ENCODE results near the gene TSHZ2. TPM values are rescaled to one million over a fixed set of nuclear protein-coding genes. Genes with fewer than 3 reads are reported as not detected.

TSHZ2 gene
- total and polyA plus RNA-seq, 2 of the 4 experiments (the other 2 are of a cell fraction) = under 0.01 to 0.02 TPM

DNA sequence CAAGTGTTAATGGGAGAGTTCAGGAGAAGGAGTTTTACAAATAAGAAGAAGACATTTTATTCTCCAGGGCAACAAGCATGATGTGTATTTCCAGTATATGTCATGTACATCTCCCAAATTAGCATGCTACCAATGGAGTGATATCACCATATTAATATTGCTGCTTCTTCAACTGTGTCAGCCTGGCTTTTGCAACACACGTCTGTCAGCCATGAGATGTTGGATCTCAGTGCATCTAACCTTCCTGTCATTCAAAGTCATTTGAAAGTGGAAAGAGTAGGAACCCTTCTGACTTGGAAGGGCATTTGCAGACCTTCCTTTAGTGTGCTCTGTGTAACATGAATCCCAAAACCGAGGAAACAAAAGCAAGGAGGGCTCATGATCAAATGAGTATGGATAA, 337.4 kb downstream of the TSHZ2 start:
- H3K4ac ChIP-seq (ENCODE audit: low read depth, low read length) = no peak overlapping the region
- POLR2A ChIA-PET (ENCODE audit: unreplicated experiment) = no interaction called here
- H3K14ac ChIP-seq (replicated peaks; ENCODE audit: low read depth, low read length) = no peak overlapping the region
- ATAC-seq (ENCODE audit: low read depth) = no peak
- H2BK5ac ChIP-seq (ENCODE audit: low read depth, low read length, poor library complexity, severe bottlenecking) = no peak overlapping the region
- in situ Hi-C loops (cut with MboI; ENCODE audit: low sequenced_read_pairs) (no loop called here), dilution Hi-C loops (cut with HindIII; ENCODE audit: low sequenced_read_pairs, unreplicated experiment) (no loop called here), intact Hi-C loops (cut with micrococcal nuclease) (no loop called here)
- WGBS, 2 experiments (ENCODE audit: extremely low coverage in 2 of 2, insufficient read length in 1 of 2) = no CpG with 5 or more reads among the region's 2 CpGs
- H2BK20ac ChIP-seq (ENCODE audit: low read depth, low read length) = no peak overlapping the region
- H3K9me1 ChIP-seq (ENCODE audit: insufficient read depth, low read length) = no peaks in the 10 kb centered on the region
- H3K27ac ChIP-seq (ENCODE audit: insufficient read depth, low read length) = no peak overlapping the region
- no peak overlapping the region for H2AK5ac ChIP-seq (ENCODE audit: low read depth, low read length)
- H2AFZ ChIP-seq (replicated peaks; ENCODE audit: low read length, poor library complexity) = no peak overlapping the region
- no peaks in the 10 kb centered on the region for H3K9me3 ChIP-seq (ENCODE audit: control insufficient read depth, insufficient read depth, low read length)
- no TSS peak for BruUV-seq (replicated peaks)
- no peak overlapping the region for H2AK9ac ChIP-seq (replicated peaks; ENCODE audit: low read depth, low read length, poor library complexity)
- no peak for DNase-seq
- H3K4me1 ChIP-seq (ENCODE audit: control insufficient read depth, insufficient read depth, low read length) = no peaks in the 10 kb centered on the region
- TF ChIP-seq CEBPB (IDR thresholded peaks at IDR 0.05; ENCODE audit: low read depth, low read length) = no peak
- no peak for TF ChIP-seq RCOR1 (IDR thresholded peaks at IDR 0.05; ENCODE audit: insufficient replicate concordance, low read length)
- no peak for TF ChIP-seq RAD21 (IDR thresholded peaks at IDR 0.05; ENCODE audit: low read length)
- H3K9ac ChIP-seq (ENCODE audit: low read depth, low read length) = no peak overlapping the region
- CTCF ChIA-PET = no interaction called here
- H4K91ac ChIP-seq (ENCODE audit: insufficient read depth, low read depth, low read length) = no peak overlapping the region
- no peak overlapping the region for H4K5ac ChIP-seq (ENCODE audit: low read depth, low read length)
- H3K36me3 ChIP-seq (ENCODE audit: control insufficient read depth, insufficient read depth, low read length) = no peaks in the 10 kb centered on the region
- H3K79me1 ChIP-seq (ENCODE audit: low read depth in 1 of 2, low read length in 2 of 2) = no peaks in the 10 kb centered on the region
- H2BK120ac ChIP-seq (ENCODE audit: low read depth, low read length) = no peak overlapping the region
- H3K23ac ChIP-seq (ENCODE audit: low read depth, low read length) = no peak overlapping the region
- no peak overlapping the region for H3K18ac ChIP-seq (ENCODE audit: low read depth, low read length)
- H3K4me2 ChIP-seq (ENCODE audit: low read depth, low read length) = no peak overlapping the region
- no peak overlapping the region for H3K4me3 ChIP-seq (ENCODE audit: insufficient read depth, low read depth, low read length)
- no peak overlapping the region for H4K8ac ChIP-seq (ENCODE audit: low read depth in 2 of 2, low read length in 2 of 2)
- no peak overlapping the region for H2BK15ac ChIP-seq (ENCODE audit: low read depth, low read length)
- H4K20me1 ChIP-seq (ENCODE audit: insufficient read depth, low read length) = no peaks in the 10 kb centered on the region
- no peak overlapping the region for H3K56ac ChIP-seq (ENCODE audit: extremely low read depth, insufficient read depth, low read length)
- H3K27me3 ChIP-seq (ENCODE audit: control insufficient read depth, insufficient read depth, low read length) = no peaks in the 10 kb centered on the region

All from IMR-90 (cell line).